WERI-Rb-1 (cell line): ENCODE results near the gene YIPF5.

Experiments
- DNase-seq: peaks from one replicate; pipeline ENCODE4 v3.0.0-alpha.2; 2020
- H3K27ac ChIP-seq: fragments of 250-450 bp; sonication (Bioruptor Pico); 2 replicates; pipeline ENCODE4 v1.5.1; 2020; ENCODE audit warnings: mild to moderate bottlenecking, moderate library complexity
- H3K27me3 ChIP-seq: fragments of 250-450 bp; sonication (Bioruptor Pico); 2 replicates; pipeline ENCODE4 v1.5.1; 2021; ENCODE audit warnings: mild to moderate bottlenecking, low read depth, moderate library complexity; ENCODE audit not compliant: insufficient read depth, severe bottlenecking
- H3K36me3 ChIP-seq: fragments of 250-450 bp; sonication (Bioruptor Pico); 2 replicates; pipeline ENCODE4 v1.5.1; 2020; ENCODE audit warnings: mild to moderate bottlenecking, moderate library complexity
- H3K4me3 ChIP-seq: 2 replicates; pipeline ENCODE4 v1.5.1; 2011; ENCODE audit warnings: low read depth, mild to moderate bottlenecking, control low read depth, low read length
- H3K9me3 ChIP-seq: fragments of 250-450 bp; sonication (Bioruptor Pico); 2 replicates; pipeline ENCODE4 v1.5.1; 2021; ENCODE audit warnings: mild to moderate bottlenecking, moderate library complexity; ENCODE audit not compliant: severe bottlenecking
- CTCF ChIP-seq: IDR thresholded peaks from 2 replicates; pipeline ENCODE4 v1.5.1; 2011; ENCODE audit warnings: low read depth, mild to moderate bottlenecking, control low read depth, inconsistent platforms, low read length

YIPF5 gene

GRCh38 chr5:144131261-144131660 lies 39.2 kb downstream of the YIPF5 start:
- no peaks in the 10 kb centered on the region for H3K27me3 ChIP-seq
- DNase-seq: no peak
- no peak overlapping the region for H3K4me3 ChIP-seq
- TF ChIP-seq CTCF: no peak
- no peaks in the 10 kb centered on the region for H3K9me3 ChIP-seq
- no peaks in the 10 kb centered on the region for H3K36me3 ChIP-seq
- no peak overlapping the region for H3K27ac ChIP-seq

DNA sequence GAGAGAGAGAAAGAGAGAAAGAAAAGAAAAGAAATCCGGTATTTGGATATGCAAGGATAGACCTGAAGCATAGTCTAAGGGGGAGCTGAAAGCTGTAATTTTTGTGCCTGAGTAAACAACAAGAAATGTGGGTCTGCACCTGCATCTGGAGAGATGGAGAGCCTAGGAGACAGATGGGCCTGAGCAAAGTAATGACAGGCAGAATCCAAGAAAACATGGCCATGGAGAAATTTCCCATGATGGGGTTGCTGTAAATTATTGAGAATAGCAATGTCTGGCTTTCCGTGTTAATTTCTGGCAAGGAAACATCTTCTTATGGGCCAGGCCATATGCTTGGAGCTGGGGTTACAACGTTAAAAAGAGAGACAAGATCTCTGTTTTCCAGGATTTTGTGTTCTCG lies 40.2 kb downstream of the YIPF5 start:
- Histone ChIP-seq H3K4me3 (no peak overlapping the region), H3K36me3 (no peaks in the 10 kb centered on the region), H3K27ac (no peak overlapping the region), H3K27me3 (no peaks in the 10 kb centered on the region), H3K9me3 (no peaks in the 10 kb centered on the region)
- no peak for DNase-seq
- TF ChIP-seq CTCF: no peak

- Histone ChIP-seq H3K4me3 (no peak overlapping the region), H3K27ac (no peak overlapping the region), H3K27me3 (no peaks in the 10 kb centered on the region), H3K9me3 (no peaks in the 10 kb centered on the region), H3K36me3 (no peaks in the 10 kb centered on the region)
- no peak for DNase-seq
- no peak for TF ChIP-seq CTCF
Measured at GRCh38 chr5:144128844-144129243, 41.6 kb downstream of the YIPF5 start.

GRCh38 chr5:144126707-144127106 lies 43.8 kb downstream of the YIPF5 start:
- Histone ChIP-seq H3K27ac (no peak overlapping the region), H3K36me3 (no peaks in the 10 kb centered on the region), H3K9me3 (no peaks in the 10 kb centered on the region), H3K27me3 (no peaks in the 10 kb centered on the region), H3K4me3 (no peak overlapping the region)
- no peak for DNase-seq
- TF ChIP-seq CTCF: no peak

- H3K9me3 ChIP-seq: no peaks in the 10 kb centered on the region
- TF ChIP-seq CTCF: no peak
- H3K36me3 ChIP-seq: no peaks in the 10 kb centered on the region
- DNase-seq: no peak
- H3K27me3 ChIP-seq: no peaks in the 10 kb centered on the region
- no peak overlapping the region for H3K4me3 ChIP-seq
- H3K27ac ChIP-seq: no peak overlapping the region
Measured at GRCh38 chr5:144125163-144125726, 45.2 kb downstream of the YIPF5 start.

DNA sequence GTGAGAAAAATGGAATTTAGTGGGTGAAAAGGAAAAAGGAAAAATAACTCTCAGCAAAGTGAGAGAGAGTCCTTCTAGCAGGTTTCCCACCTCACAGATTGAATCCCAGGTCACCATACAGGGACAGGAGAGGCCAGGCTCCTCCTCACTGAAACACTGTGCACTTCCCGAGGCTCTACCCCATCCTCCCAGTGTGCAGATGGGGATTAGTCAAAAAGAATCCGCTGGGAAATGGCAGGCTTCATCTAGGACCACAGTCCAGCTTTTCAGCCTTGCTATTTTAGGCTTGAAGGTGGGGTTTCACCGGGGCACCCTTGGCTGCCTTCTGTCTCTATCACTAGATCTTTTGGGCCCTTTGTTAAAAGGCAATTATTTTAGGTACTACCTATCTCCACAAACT lies 47.8 kb downstream of the YIPF5 start:
- DNase-seq: peak; percentile 83
- Histone ChIP-seq H3K27me3 (no peaks in the 10 kb centered on the region), H3K9me3 (no peaks in the 10 kb centered on the region), H3K4me3 (peak overlapping the region; percentile 37), H3K27ac (peak overlapping the region; percentile 59), H3K36me3 (no peaks in the 10 kb centered on the region)
- no peak for TF ChIP-seq CTCF
